ENCODE measurements around the gene BSCL2. TPM values are rescaled to one million over a fixed set of nuclear protein-coding genes. Genes with fewer than 3 reads are reported as not detected.

BSCL2 gene
- total and polyA plus RNA-seq, 2 donors (not counting 3 experiments of a cell fraction or from before 2014, with no cell fraction given), result 31.1 to 94.8 TPM

DNA sequence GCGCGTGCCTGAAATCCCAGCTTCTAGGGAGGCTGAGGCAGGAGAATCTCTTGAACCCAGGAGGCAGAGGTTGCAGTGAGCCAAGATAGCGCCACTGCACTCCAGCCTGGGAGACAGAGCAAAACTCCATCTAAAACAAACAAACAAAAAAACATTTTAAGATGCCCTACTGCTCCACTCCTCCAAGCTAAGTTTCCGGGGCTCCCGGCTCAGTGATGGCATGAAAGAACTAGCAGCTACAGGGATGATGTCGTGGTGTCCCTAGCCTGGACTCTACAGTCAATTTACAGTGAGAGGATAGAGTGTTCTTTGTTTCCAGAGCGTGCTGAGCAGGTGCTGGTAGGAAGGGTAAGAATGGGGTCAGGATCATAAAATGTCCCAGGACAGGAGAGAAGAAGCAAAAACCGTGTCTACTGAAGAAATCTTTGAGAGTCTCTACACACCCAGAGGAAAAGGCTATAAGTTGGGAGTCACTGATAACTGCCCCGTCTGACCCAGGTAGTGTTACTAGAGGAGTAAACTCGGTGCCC lies 47.9 kb upstream of the BSCL2 start:
- intact Hi-C loops (cut with micrococcal nuclease), result no loop called here
- H3K9me1 ChIP-seq (replicated peaks; ENCODE audit: control insufficient read depth, extremely low read depth, insufficient read depth, low read length), result no peaks in the 10 kb centered on the region
- H3K4me1 ChIP-seq (ENCODE audit: control insufficient read depth, extremely low read depth, insufficient read depth, low read length), result peaks cover 5% of the 10 kb centered on the region
- BruUV-seq (replicated peaks), result no TSS peak
- peaks cover 10% of the 10 kb centered on the region for H3K79me2 ChIP-seq (ENCODE audit: control insufficient read depth, insufficient read depth, low read length)
- H3K4me2 ChIP-seq (ENCODE audit: insufficient read depth, low read length), result no peak overlapping the region
- no peak for DNase-seq (ENCODE audit: low read depth, low spot score)
- no peak overlapping the region for H2AFZ ChIP-seq (ENCODE audit: low read depth, low read length)
- no peak overlapping the region for H3K4me3 ChIP-seq (replicated peaks in 1 of 3; ENCODE audit: insufficient read depth in 1 of 3, low read depth in 1 of 3, low read length in 3 of 3)
- no peaks in the 10 kb centered on the region for H3K27me3 ChIP-seq (ENCODE audit: control insufficient read depth in 2 of 2, insufficient read depth in 2 of 2, low read length in 2 of 2)
- peaks cover 0 to 5% of the 10 kb centered on the region in 2 experiments for H3K36me3 ChIP-seq (ENCODE audit: control insufficient read depth in 2 of 2, extremely low read depth in 1 of 2, insufficient read depth in 2 of 2, low read length in 2 of 2)
- no peak overlapping the region for H3K27ac ChIP-seq (ENCODE audit: insufficient read depth, low read depth, low read length)
- ChIA-PET CTCF (interaction anchor here (1.8 to 2.7 kb wide), 2 partner anchors 31 to 32 kb away, joined by 4 to 26 read pairs; partner anchors contain the start of gene TMEM179B), POLR2A (interaction anchor here (0.5 to 0.6 kb wide), 2 partner anchors 900 to 996 kb away, joined by 3 read pairs; no protein-coding TSS in a partner anchor)
- H3K9ac ChIP-seq (replicated peaks; ENCODE audit: extremely low read depth, insufficient read depth, low read length), result no peak overlapping the region
- dilution Hi-C loops (cut with MboI; ENCODE audit: extremely low pct_ligation_motif_present, low sequenced_read_pairs), result no loop called here
- no peak for FAIRE-seq
- H3K9me3 ChIP-seq (replicated peaks; ENCODE audit: control insufficient read depth, insufficient read depth, low read length), result no peaks in the 10 kb centered on the region
- no peak for TF ChIP-seq GATA2 (IDR thresholded peaks at IDR 0.05; ENCODE audit: insufficient read depth, insufficient read length, low read depth, low read length)
- TF ChIP-seq POLR2A (IDR thresholded peaks at IDR 0.05; ENCODE audit: low read depth, low read length), result no peak
- TF ChIP-seq, protein P1, sequence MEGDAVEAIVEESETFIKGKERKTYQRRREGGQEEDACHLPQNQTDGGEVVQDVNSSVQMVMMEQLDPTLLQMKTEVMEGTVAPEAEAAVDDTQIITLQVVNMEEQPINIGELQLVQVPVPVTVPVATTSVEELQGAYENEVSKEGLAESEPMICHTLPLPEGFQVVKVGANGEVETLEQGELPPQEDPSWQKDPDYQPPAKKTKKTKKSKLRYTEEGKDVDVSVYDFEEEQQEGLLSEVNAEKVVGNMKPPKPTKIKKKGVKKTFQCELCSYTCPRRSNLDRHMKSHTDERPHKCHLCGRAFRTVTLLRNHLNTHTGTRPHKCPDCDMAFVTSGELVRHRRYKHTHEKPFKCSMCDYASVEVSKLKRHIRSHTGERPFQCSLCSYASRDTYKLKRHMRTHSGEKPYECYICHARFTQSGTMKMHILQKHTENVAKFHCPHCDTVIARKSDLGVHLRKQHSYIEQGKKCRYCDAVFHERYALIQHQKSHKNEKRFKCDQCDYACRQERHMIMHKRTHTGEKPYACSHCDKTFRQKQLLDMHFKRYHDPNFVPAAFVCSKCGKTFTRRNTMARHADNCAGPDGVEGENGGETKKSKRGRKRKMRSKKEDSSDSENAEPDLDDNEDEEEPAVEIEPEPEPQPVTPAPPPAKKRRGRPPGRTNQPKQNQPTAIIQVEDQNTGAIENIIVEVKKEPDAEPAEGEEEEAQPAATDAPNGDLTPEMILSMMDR (IDR thresholded peaks at IDR 0.05; ENCODE audit: extremely low read depth in 1 of 2, insufficient read depth in 1 of 2, low read depth in 1 of 2, low read length in 2 of 2), result no peak
- no peak for TF ChIP-seq JUN (IDR thresholded peaks at IDR 0.05; ENCODE audit: borderline replicate concordance, insufficient read depth, insufficient read length, low read depth)
- TF ChIP-seq, protein P2, sequence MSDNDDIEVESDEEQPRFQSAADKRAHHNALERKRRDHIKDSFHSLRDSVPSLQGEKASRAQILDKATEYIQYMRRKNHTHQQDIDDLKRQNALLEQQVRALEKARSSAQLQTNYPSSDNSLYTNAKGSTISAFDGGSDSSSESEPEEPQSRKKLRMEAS (IDR thresholded peaks at IDR 0.05; ENCODE audit: insufficient read depth, insufficient read length), result no peak
- TF ChIP-seq MYC (IDR thresholded peaks at IDR 0.05; ENCODE audit: low read depth, low read length), result no peak
- no peak for TF ChIP-seq EZH2 (IDR thresholded peaks at IDR 0.05; ENCODE audit: borderline replicate concordance, low read depth, low read length, severe bottlenecking)
- no peak for TF ChIP-seq POLR2AphosphoS5 (IDR thresholded peaks at IDR 0.05; ENCODE audit: insufficient read depth, low read depth, low read length)
- no peak for TF ChIP-seq FOS (IDR thresholded peaks at IDR 0.05; ENCODE audit: borderline replicate concordance, insufficient read depth, low read length)
- H4K20me1 ChIP-seq (replicated peaks; ENCODE audit: control insufficient read depth, extremely low read depth, insufficient read depth, low read length), result no peaks in the 10 kb centered on the region

All from endothelial cell of umbilical vein (primary cell).